ENCODE measurements around the gene SLC34A1.

- TF ChIP-seq CTCF (IDR thresholded peaks at IDR 0.05; ENCODE audit: low read length) (no peak), EZH2phosphoT487 (IDR thresholded peaks at IDR 0.05; ENCODE audit: low read length) (no peak), EZH2 (optimal IDR thresholded peaks at IDR 0.05; ENCODE audit: low read depth, low read length) (no peak)
Observed at GRCh38 chr5:177439518-177440053, 55.4 kb downstream of the SLC34A1 start.

All from MM.1S (cell line).